HG02870 (cell line): Measurements from ENCODE around the gene TMEM51.

Source experiments
- ATAC-seq: cut with Tn5 transposase; IDR thresholded peaks from one replicate; pipeline ENCODE4 v1.9.1; 2021; ENCODE audit warnings: mild to moderate bottlenecking, moderate library complexity; ENCODE audit not compliant: unreplicated experiment

The TMEM51 gene

GRCh38 chr1:15238789-15239188 is 85.2 kb downstream of the TMEM51 start:
- ATAC-seq, result no peak

- ATAC-seq, result no peak
These were observed 89.2 kb downstream of the TMEM51 start for GRCh38 chr1:15242766-15243165.

- no peak for ATAC-seq
These were observed 89.9 kb downstream of the TMEM51 start for GRCh38 chr1:15243275-15244043.

- no peak for ATAC-seq
These were observed 91.3 kb downstream of the TMEM51 start for GRCh38 chr1:15244813-15245212.

- ATAC-seq, result no peak
These were observed 92.2 kb downstream of the TMEM51 start for GRCh38 chr1:15245593-15246360.

- ATAC-seq, result no peak
These were observed 93.5 kb downstream of the TMEM51 start, which contains the start of gene FHAD1 for GRCh38 chr1:15246960-15247614. Gene FHAD1 (plus strand): TSS chr1:15247223. CDS start chr1:15251785, 4,562 bp downstream.

- no peak for ATAC-seq
These were observed 94.7 kb downstream of the TMEM51 start for GRCh38 chr1:15248216-15248615.

- no peak for ATAC-seq
These were observed 95.5 kb downstream of the TMEM51 start for GRCh38 chr1:15249081-15249480.

- ATAC-seq, result no peak
These were observed 98.6 kb downstream of the TMEM51 start for GRCh38 chr1:15251857-15252835.

- no peak for ATAC-seq
These were observed 101.0 kb downstream of the TMEM51 start for GRCh38 chr1:15254559-15254958.

- ATAC-seq, result no peak
These were observed 102.1 kb downstream of the TMEM51 start for GRCh38 chr1:15255582-15256149.

- no peak for ATAC-seq
These were observed 103.0 kb downstream of the TMEM51 start for GRCh38 chr1:15256584-15256983.

GRCh38 chr1:15257309-15257708 is 103.8 kb downstream of the TMEM51 start:
- ATAC-seq, result no peak

GRCh38 chr1:15258833-15259621 is 105.5 kb downstream of the TMEM51 start:
- ATAC-seq, result no peak

GRCh38 chr1:15259622-15260007 is 106.1 kb downstream of the TMEM51 start:
- no peak for ATAC-seq

GRCh38 chr1:15260418-15261154 is 107.0 kb downstream of the TMEM51 start:
- no peak for ATAC-seq

GRCh38 chr1:15261155-15262002 is 107.8 kb downstream of the TMEM51 start:
- ATAC-seq, result no peak

GRCh38 chr1:15262003-15262377 is 108.4 kb downstream of the TMEM51 start:
- no peak for ATAC-seq
